Lung (tissue), 12 donors: ENCODE results near the gene ZBP1. TPM values are rescaled to one million over a fixed set of nuclear protein-coding genes. Genes with fewer than 3 reads are reported as not detected.

Experiments
- ATAC-seq: fragments of 200-7000 bp; cut with Tn5 transposase; one replicate; pipeline ENCODE4 v1.9.1; 2020; ENCODE audit warnings: moderate number of reproducible peaks; ENCODE audit not compliant: insufficient read depth, low FRiP score
- DNase-seq, 3 donors: peaks; one replicate each; pipeline ENCODE4 v3.0.0-alpha.2; 2013 to 2017
- H3K27ac ChIP-seq, 2 donors: one replicate each; pipeline ENCODE4 v1.5.1; 2013; ENCODE audit warnings: mild to moderate bottlenecking in 2 of 2, moderate library complexity in 2 of 2, control low read depth in 1 of 2, inconsistent platforms in 1 of 2, low read depth in 1 of 2, low read length in 1 of 2
- H3K27me3 ChIP-seq, 3 donors: one replicate each; pipeline ENCODE4 v1.5.1; 2013; ENCODE audit warnings: low read length in 2 of 3; ENCODE audit not compliant: control insufficient read depth in 3 of 3, insufficient read depth in 3 of 3
- H3K36me3 ChIP-seq, 4 donors: one replicate each; pipeline ENCODE4 v1.5.1; 2013; ENCODE audit warnings: low read length in 4 of 4, mild to moderate bottlenecking in 1 of 4, moderate library complexity in 1 of 4; ENCODE audit not compliant: control insufficient read depth in 4 of 4, insufficient read depth in 4 of 4
- H3K4me1 ChIP-seq, 5 donors: one replicate each; pipeline ENCODE4 v1.5.1; 2013; ENCODE audit warnings: low read length in 5 of 5, mild to moderate bottlenecking in 2 of 5, moderate library complexity in 1 of 5; ENCODE audit not compliant: control insufficient read depth in 5 of 5, insufficient read depth in 5 of 5
- H3K4me3 ChIP-seq: one replicate; pipeline ENCODE4 v1.5.1; 2013; ENCODE audit warnings: mild to moderate bottlenecking, control low read depth, moderate library complexity
- H3K9ac ChIP-seq, 2 donors: one replicate each; pipeline ENCODE4 v1.5.1; 2013; ENCODE audit warnings: low read length in 2 of 2, control low read depth in 1 of 2; ENCODE audit not compliant: insufficient read depth in 1 of 2
- H3K9me3 ChIP-seq, 4 donors: one replicate each; pipeline ENCODE4 v1.5.1; 2013; ENCODE audit warnings: low read length in 3 of 4, mild to moderate bottlenecking in 1 of 4, moderate library complexity in 1 of 4; ENCODE audit not compliant: control insufficient read depth in 4 of 4, insufficient read depth in 3 of 4
- CTCF ChIP-seq: IDR thresholded peaks from 2 replicates; pipeline ENCODE4 v1.5.1; 2012; ENCODE audit warnings: mild to moderate bottlenecking; ENCODE audit errors: control extremely low read depth, extremely low read depth
- WGBS, 2 donors: extraction: QIAGEN DNeasy Blood & Tissue Kit; methylation state at CpG; one replicate each; pipeline ENCODE4 v1.1.7; 2013; 5-methylcytosine and 5-hydroxymethylcytosine counted together
- polyA plus RNA-seq, 2 donors: library from polyadenylated mRNA; stranded (reverse); fragments of 200-250 nt; gene quantifications; one replicate each; pipeline ENCODE4 v1.2.1, GENCODE V29; 2013
- total RNA-seq, 2 donors: library from RNA; depleted of rRNA in 1 of 2; stranded (reverse); fragments of >200 nt in 1 of 2; gene quantifications; one replicate each; pipeline ENCODE4 v1.2.1, GENCODE V29; 2014 to 2021
- donor health status: control.
- donor health status: control.
- donor health status: Bipolar disorder and iron deficiency.
- donor health status: healthy.
- donor health status: DM: yes; HTN: yes; CAD: no.

Gene ZBP1
- total and polyA plus RNA-seq, 4 donors = 1.3 to 5.3 (median 2.5) TPM

GRCh38 chr20:57655809-57656155 lies 35.6 kb upstream of the ZBP1 start:
- H3K4me3 ChIP-seq = no peak overlapping the region
- WGBS, 2 donors = 89 to 91% methylated on average over 11 of the region's 11 CpGs
- peaks cover 3 to 42% (median 16%) of the 10 kb centered on the region in 4 donors for H3K36me3 ChIP-seq

GRCh38 chr20:57654998-57655808 lies 35.0 kb upstream of the ZBP1 start:
- peak in 1 of 3 donors; percentile 43 for DNase-seq
- Histone ChIP-seq H3K27ac (no peak overlapping the region), H3K4me3 (no peak overlapping the region), H3K36me3 (peaks cover 3 to 46% (median 15%) of the 10 kb centered on the region in 4 donors), H3K27me3 (no peaks in the 10 kb centered on the region), H3K9me3 (no peaks in the 10 kb centered on the region), H3K9ac (no peak overlapping the region), H3K4me1 (peaks cover 0 to 12% (median under 1%) of the 10 kb centered on the region in 5 donors)
- no peak for ATAC-seq
- no peak for TF ChIP-seq CTCF
- 82 to 86% methylated on average over 22 of the region's 22 CpGs for WGBS, 2 donors

More at GRCh38 chr20:57655809-57656155, 35.6 kb upstream of the ZBP1 start:
- no peak for TF ChIP-seq CTCF
- DNase-seq (peak in 2 of 3 donors; percentile 28 to 52), ATAC-seq (no peak)
- H3K27me3 ChIP-seq = no peaks in the 10 kb centered on the region
- H3K4me1 ChIP-seq = peaks cover 0 to 14% (median 4%) of the 10 kb centered on the region in 5 donors
- H3K27ac ChIP-seq = no peak overlapping the region
- H3K9me3 ChIP-seq = no peaks in the 10 kb centered on the region
- H3K9ac ChIP-seq = no peak overlapping the region

GRCh38 chr20:57654363-57654997 lies 34.3 kb upstream of the ZBP1 start:
- Histone ChIP-seq H3K4me1 (peaks cover 0 to 12% (median 0%) of the 10 kb centered on the region in 5 donors), H3K4me3 (no peak overlapping the region), H3K9ac (no peak overlapping the region), H3K27me3 (no peaks in the 10 kb centered on the region), H3K27ac (no peak overlapping the region), H3K36me3 (peaks cover 3 to 46% (median 14%) of the 10 kb centered on the region in 4 donors), H3K9me3 (no peaks in the 10 kb centered on the region)
- DNase-seq (peak; percentile 67 to 84 (median 80)), ATAC-seq (no peak)
- whole genome bisulfite sequencing, 2 donors = 46 to 53% methylated on average over 12 of the region's 12 CpGs
- peak; percentile 88 for TF ChIP-seq CTCF
